ENCODE measurements around the gene ARHGAP15.

DNA sequence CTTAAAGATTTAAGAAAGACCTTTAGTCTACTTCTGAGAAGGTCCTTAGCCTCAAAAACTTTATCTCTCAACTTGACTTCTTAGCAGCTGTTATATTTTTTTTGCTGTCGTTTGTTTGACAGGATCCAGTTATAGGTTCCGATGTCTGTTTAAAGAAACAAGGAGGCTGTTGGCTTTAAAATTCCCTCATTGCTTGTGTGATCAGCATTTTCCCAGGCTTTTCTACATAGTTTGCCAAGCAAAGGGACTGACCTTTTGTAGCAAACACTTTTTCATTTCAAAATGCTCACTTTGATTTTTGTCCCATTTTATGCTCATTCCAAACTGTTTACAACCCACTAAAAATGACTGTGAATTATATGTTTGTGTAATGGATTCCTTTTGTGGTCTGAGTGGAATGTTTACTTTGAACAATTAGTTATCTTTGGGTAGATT lies 394.9 kb downstream of the ARHGAP15 start:
- TF ChIP-seq, protein P1, sequence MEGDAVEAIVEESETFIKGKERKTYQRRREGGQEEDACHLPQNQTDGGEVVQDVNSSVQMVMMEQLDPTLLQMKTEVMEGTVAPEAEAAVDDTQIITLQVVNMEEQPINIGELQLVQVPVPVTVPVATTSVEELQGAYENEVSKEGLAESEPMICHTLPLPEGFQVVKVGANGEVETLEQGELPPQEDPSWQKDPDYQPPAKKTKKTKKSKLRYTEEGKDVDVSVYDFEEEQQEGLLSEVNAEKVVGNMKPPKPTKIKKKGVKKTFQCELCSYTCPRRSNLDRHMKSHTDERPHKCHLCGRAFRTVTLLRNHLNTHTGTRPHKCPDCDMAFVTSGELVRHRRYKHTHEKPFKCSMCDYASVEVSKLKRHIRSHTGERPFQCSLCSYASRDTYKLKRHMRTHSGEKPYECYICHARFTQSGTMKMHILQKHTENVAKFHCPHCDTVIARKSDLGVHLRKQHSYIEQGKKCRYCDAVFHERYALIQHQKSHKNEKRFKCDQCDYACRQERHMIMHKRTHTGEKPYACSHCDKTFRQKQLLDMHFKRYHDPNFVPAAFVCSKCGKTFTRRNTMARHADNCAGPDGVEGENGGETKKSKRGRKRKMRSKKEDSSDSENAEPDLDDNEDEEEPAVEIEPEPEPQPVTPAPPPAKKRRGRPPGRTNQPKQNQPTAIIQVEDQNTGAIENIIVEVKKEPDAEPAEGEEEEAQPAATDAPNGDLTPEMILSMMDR (IDR thresholded peaks at IDR 0.05; ENCODE audit: insufficient read depth, low read length) = no peak
- TF ChIP-seq POLR2AphosphoS5 (IDR thresholded peaks at IDR 0.05; ENCODE audit: low read depth) (no peak), SPI1 (IDR thresholded peaks at IDR 0.05; ENCODE audit: borderline replicate concordance, low read depth) (no peak)

Measured in HL-60 (cell line).